SK-N-MC (cell line): ENCODE data around the gene TMEM220.

ENCODE experiments used
- DNase-seq: peaks from one replicate; pipeline ENCODE4 v3.0.0-alpha.2; 2011; ENCODE audit warnings: low read depth, low spot score
- H3K27ac ChIP-seq: fragments of 200-600 bp; sonication (generic); 2 replicates; pipeline ENCODE4 v1.5.1; 2016; ENCODE audit warnings: mixed run types
- H3K36me3 ChIP-seq: fragments of 200-600 bp; sonication (generic); 2 replicates; pipeline ENCODE4 v1.6.1; 2017; ENCODE audit warnings: antibody characterized with exemption, low read length, mixed read lengths; ENCODE audit not compliant: insufficient read depth
- H3K4me3 ChIP-seq: fragments of 200-600 bp; sonication (generic); 2 replicates; pipeline ENCODE4 v1.5.1; 2016
- H3K9ac ChIP-seq: fragments of 200-600 bp; sonication (generic); 2 replicates; pipeline ENCODE4 v1.8.0; 2017; ENCODE audit warnings: mixed run types, mixed read lengths; ENCODE audit not compliant: insufficient read length
- H3K9me3 ChIP-seq: fragments of 200-600 bp; sonication (generic); 2 replicates; pipeline ENCODE4 v1.6.1; 2017; ENCODE audit warnings: low read depth, mild to moderate bottlenecking, antibody characterized with exemption, low read length, moderate library complexity, mixed read lengths
- EZH2 ChIP-seq: fragments of 200-600 bp; sonication (generic); IDR thresholded peaks from one replicate; pipeline ENCODE4 v1.6.1; 2017; ENCODE audit warnings: antibody characterized with exemption
- FOXP2 ChIP-seq: optimal IDR thresholded peaks from 2 replicates; pipeline ENCODE3; 2011; ENCODE audit warnings: mild to moderate bottlenecking, moderate library complexity; ENCODE audit not compliant: insufficient read depth; ENCODE audit errors: extremely low read length, control extremely low read depth
- POLR2AphosphoS5 ChIP-seq: IDR thresholded peaks from 2 replicates; pipeline ENCODE4 v1.6.1; 2012; ENCODE audit warnings: mild to moderate bottlenecking, low read depth, low read length, borderline replicate concordance

Gene TMEM220

GRCh38 chr17:10757067-10757466 is 27.2 kb upstream of the TMEM220 start:
- Histone ChIP-seq H3K9ac (no peak overlapping the region), H3K4me3 (no peak overlapping the region), H3K36me3 (no peaks in the 10 kb centered on the region), H3K27ac (no peak overlapping the region), H3K9me3 (no peaks in the 10 kb centered on the region)
- DNase-seq = no peak
- no peak for TF ChIP-seq EZH2
- TF ChIP-seq FOXP2 = no peak
- no peak for TF ChIP-seq POLR2AphosphoS5

- H3K9me3 ChIP-seq = no peaks in the 10 kb centered on the region
- no peak overlapping the region for H3K9ac ChIP-seq
- TF ChIP-seq EZH2 (no peak), POLR2AphosphoS5 (no peak), FOXP2 (no peak)
- DNase-seq = no peak
- H3K27ac ChIP-seq = no peak overlapping the region
- no peaks in the 10 kb centered on the region for H3K36me3 ChIP-seq
- H3K4me3 ChIP-seq = no peak overlapping the region
Measured at GRCh38 chr17:10756619-10757018, 26.8 kb upstream of the TMEM220 start.

DNA sequence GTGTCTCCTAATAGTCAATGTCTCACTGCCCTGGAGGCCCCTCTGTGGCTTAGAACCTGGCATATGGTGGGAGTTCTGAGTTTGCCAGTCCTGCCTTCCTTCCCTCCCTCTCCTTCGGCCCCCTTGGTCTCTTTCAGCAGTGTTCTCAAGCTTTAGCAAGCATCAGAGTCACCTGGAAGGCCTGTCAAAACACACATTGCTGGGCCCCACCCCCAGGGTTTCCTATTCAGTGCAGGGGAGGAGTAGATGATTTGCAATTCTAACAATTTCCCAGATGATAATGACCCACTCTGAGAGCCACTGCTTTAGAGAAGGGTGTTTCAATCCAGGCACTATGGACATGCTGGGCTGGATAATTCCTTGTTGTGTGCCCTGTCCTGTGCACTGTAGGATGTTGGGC is 26.4 kb upstream of the TMEM220 start:
- TF ChIP-seq EZH2 (no peak), POLR2AphosphoS5 (no peak), FOXP2 (no peak)
- H3K4me3 ChIP-seq = no peak overlapping the region
- DNase-seq = no peak

DNA sequence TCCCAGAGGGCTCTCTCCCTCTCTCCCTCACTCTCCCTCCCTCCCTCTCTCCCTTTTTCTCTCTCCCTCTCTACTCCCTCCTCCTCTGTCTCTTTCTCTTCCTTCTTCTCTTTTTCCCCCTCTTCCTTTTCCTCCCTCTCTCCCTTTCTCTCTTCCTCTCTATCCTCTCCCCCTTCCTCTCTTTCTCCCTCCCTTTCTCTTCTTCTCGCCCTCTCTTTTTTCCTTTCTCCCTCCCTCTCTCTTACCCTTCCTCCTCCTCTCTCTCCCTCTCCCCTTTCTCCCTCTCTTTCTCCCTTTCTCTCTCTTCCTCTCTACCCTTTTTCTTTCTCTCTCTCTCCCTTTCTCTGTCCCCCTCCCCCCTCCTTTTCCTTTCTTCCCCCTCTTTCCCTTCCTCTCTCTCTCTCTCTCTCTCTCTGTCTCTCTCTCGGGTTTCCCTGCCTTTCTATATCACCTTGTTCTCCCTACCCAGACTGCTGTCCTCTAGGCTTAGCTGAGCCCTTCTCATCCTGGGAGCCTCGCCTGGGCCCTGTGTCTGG is 25.8 kb upstream of the TMEM220 start:
- no peak overlapping the region for H3K9ac ChIP-seq
- H3K4me3 ChIP-seq = no peak overlapping the region
- no peak for DNase-seq
- TF ChIP-seq EZH2 (no peak), FOXP2 (no peak), POLR2AphosphoS5 (no peak)
- no peaks in the 10 kb centered on the region for H3K36me3 ChIP-seq
- H3K27ac ChIP-seq = no peak overlapping the region
- H3K9me3 ChIP-seq = no peaks in the 10 kb centered on the region

More for the DNA sequence above, 26.4 kb upstream of the TMEM220 start:
- no peaks in the 10 kb centered on the region for H3K9me3 ChIP-seq
- no peak overlapping the region for H3K27ac ChIP-seq
- no peak overlapping the region for H3K9ac ChIP-seq
- no peaks in the 10 kb centered on the region for H3K36me3 ChIP-seq

DNA sequence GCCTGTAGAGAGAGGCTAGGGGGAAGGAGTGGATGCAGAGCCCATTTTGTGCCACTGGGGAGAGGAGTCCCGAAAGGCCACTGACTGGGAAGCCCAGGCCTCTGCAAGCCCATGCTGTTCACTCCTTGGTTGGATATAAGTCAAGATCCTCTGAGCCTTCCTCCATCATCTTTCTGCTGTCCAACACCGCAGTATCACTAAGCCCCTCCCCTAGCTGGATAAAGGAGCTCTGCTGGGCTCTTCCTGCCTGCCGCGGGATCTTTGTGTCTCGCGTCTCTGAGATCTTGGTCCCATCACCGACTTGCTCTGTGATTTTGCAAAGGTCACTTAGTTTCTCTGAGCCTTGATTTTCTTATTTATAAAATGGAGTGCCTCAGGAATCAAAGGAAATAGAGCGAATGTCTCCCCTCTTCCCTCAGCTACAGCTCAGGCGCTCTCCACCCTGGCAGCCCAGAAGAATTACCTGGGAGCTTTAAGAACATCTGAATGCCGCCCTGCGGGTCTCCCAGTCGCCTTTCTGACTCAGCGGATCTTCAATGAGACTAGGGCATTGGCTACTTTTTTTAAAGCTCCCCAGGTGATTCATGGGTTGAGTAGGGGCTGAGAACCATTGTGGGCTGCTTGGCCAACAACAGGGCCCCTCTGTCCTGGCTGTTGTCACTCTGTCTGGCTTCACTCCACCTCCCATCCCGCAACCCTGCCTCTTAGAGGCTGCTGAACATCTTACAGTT is 25.2 kb upstream of the TMEM220 start:
- no peak overlapping the region for H3K9ac ChIP-seq
- no peaks in the 10 kb centered on the region for H3K36me3 ChIP-seq
- TF ChIP-seq FOXP2 = no peak
- TF ChIP-seq EZH2 = no peak
- TF ChIP-seq POLR2AphosphoS5 = no peak
- DNase-seq = no peak
- H3K9me3 ChIP-seq = no peaks in the 10 kb centered on the region
- H3K4me3 ChIP-seq = no peak overlapping the region
- H3K27ac ChIP-seq = no peak overlapping the region

DNA sequence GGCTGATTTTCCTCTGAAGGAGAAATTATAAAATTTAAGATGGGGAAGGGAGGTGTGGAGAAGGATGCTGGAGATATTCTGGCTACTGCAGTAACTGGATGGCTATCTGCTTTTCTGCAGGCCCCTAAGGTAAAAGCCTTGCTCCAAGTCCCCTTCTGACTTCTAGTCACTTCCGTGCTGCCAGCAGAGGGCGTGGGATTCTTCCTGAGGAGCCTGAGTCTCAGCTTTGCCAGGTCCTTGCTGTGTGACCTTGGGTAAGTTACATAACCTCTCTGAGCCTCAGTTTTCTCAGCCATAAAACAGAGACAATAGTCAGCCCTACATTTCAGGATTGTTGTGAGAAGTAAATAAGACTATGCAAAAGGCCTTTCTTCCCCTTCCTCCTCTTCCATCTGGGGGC is 24.3 kb upstream of the TMEM220 start:
- TF ChIP-seq POLR2AphosphoS5 = no peak
- TF ChIP-seq EZH2 = no peak
- no peak for TF ChIP-seq FOXP2
- H3K9me3 ChIP-seq = no peaks in the 10 kb centered on the region
- no peak overlapping the region for H3K27ac ChIP-seq
- H3K36me3 ChIP-seq = no peaks in the 10 kb centered on the region
- no peak overlapping the region for H3K9ac ChIP-seq
- H3K4me3 ChIP-seq = no peak overlapping the region
- DNase-seq = no peak

GRCh38 chr17:10752696-10753095 is 22.9 kb upstream of the TMEM220 start:
- Histone ChIP-seq H3K36me3 (no peaks in the 10 kb centered on the region), H3K4me3 (no peak overlapping the region), H3K27ac (no peak overlapping the region), H3K9me3 (no peaks in the 10 kb centered on the region), H3K9ac (no peak overlapping the region)
- no peak for TF ChIP-seq FOXP2
- TF ChIP-seq POLR2AphosphoS5 = no peak
- no peak for TF ChIP-seq EZH2
- DNase-seq = no peak

DNA sequence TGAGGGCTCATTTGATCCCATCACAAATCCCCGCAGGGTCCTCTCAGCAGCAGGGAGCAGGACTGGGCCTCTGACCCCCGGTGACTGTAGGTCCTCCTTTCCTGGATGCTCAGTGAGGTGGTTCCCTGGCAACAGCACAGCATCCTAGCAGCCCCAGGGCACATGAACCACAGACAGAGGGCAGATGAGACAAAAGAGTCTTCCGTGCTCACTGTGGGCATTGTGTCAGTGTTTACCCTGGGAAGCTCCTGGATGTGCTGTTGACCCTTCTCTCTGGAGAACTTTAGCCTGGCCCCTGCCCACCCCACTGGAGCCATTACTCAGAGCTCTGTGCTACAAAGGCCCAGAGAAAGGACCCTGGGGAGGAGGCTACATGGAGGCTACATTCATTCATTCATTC is 21.7 kb upstream of the TMEM220 start:
- H3K9ac ChIP-seq = no peak overlapping the region
- no peak overlapping the region for H3K4me3 ChIP-seq
- DNase-seq = no peak
- H3K9me3 ChIP-seq = no peaks in the 10 kb centered on the region
- TF ChIP-seq POLR2AphosphoS5 (no peak), FOXP2 (no peak), EZH2 (no peak)
- H3K36me3 ChIP-seq = no peaks in the 10 kb centered on the region
- no peak overlapping the region for H3K27ac ChIP-seq
